ENCODE results near the gene TBK1. TPM values are rescaled to one million over a fixed set of nuclear protein-coding genes. Genes with fewer than 3 reads are reported as not detected.
"Not testable (repeated sequence)": the region's sequence is repeated elsewhere in the genome, so short reads cannot be mapped to it uniquely, and the experiment has no call there.

TBK1 gene
- total RNA-seq, 4 donors from 2014 or later: 21.2 to 24.1 (median 22.6) TPM

DNA sequence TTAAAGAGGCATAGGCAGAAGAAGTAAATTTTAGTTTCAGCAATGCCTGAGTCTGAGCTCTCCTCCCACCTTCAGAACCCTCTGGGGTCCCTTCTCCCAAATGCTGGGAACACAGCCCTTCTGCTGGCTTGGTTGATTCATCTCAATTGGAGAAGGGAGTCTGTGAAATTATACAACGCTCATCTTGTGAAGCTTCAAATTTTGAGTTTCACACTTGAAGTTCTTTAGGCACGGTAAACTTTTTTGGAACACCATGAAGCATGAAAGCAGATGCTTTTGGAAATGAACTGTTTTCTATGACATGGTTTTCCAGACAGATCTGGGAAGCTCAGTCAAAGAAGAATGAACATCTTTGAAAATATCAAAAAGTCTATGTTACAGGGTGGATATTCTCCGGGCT lies 69.9 kb downstream of the TBK1 start:
- no peaks in the 10 kb centered on the region for H3K27me3 ChIP-seq
- intact Hi-C loops (cut with DNase I): no loop called here
- H3K4me1 ChIP-seq: no peaks in the 10 kb centered on the region
- 76% methylated on average over 3 of the region's 3 CpGs for WGBS
- H3K36me3 ChIP-seq: no peaks in the 10 kb centered on the region
- no peaks in the 10 kb centered on the region for H3K9me3 ChIP-seq
- TF ChIP-seq CTCF (IDR thresholded peaks at IDR 0.05) (no peak), EP300 (IDR thresholded peaks at IDR 0.05) (no peak), POLR2A (IDR thresholded peaks at IDR 0.05; ENCODE audit: low read depth) (no peak), POLR2AphosphoS5 (IDR thresholded peaks at IDR 0.05) (no peak)
- no peak for DNase-seq (ENCODE audit: extremely low spot score)
- no peak overlapping the region for H3K27ac ChIP-seq (replicated peaks in 1 of 4)
- H3K4me3 ChIP-seq: no peak overlapping the region

DNA sequence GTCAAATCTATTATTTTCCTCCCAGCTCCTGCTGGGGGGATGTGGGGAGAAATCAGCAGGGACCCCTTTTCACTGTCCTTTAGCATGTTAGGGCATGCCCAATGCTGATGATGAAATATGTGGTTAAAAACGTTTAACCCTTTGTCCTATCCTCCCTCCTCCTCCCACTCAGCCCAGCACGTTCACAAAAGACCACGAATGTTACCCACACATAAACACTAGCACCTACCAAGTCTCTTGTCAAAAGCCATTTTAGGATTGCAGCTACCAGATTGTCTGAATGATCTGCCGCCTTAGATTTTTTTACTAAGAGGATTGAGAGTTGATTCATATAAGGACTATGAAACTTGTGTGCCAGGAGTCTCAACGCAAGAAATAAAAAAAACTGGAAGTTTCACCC lies 70.4 kb downstream of the TBK1 start:
- Histone ChIP-seq H3K27ac (replicated peaks in 1 of 4) (no peak overlapping the region), H3K9me3 (no peaks in the 10 kb centered on the region), H3K27me3 (no peaks in the 10 kb centered on the region), H3K4me3 (no peak overlapping the region), H3K36me3 (no peaks in the 10 kb centered on the region), H3K4me1 (no peaks in the 10 kb centered on the region)
- TF ChIP-seq CTCF (IDR thresholded peaks at IDR 0.05) (no peak), EP300 (IDR thresholded peaks at IDR 0.05) (no peak), POLR2A (IDR thresholded peaks at IDR 0.05; ENCODE audit: low read depth) (no peak), POLR2AphosphoS5 (IDR thresholded peaks at IDR 0.05) (no peak)
- no peak for DNase-seq (ENCODE audit: extremely low spot score)
- WGBS: 27% methylated on average over 5 of the region's 5 CpGs
- intact Hi-C loops (cut with DNase I): no loop called here

- intact Hi-C loops (cut with DNase I): no loop called here
- H3K4me3 ChIP-seq: no peak overlapping the region
- H3K9me3 ChIP-seq: no peaks in the 10 kb centered on the region
- DNase-seq (ENCODE audit: extremely low spot score): no peak
- 88% methylated on average over 4 of the region's 4 CpGs for WGBS
- H3K27ac ChIP-seq (replicated peaks in 1 of 4): no peak overlapping the region
- TF ChIP-seq POLR2AphosphoS5 (IDR thresholded peaks at IDR 0.05): no peak
- TF ChIP-seq POLR2A (IDR thresholded peaks at IDR 0.05; ENCODE audit: low read depth): no peak
- no peak for TF ChIP-seq EP300 (IDR thresholded peaks at IDR 0.05)
- no peak for TF ChIP-seq CTCF (IDR thresholded peaks at IDR 0.05)
- no peaks in the 10 kb centered on the region for H3K36me3 ChIP-seq
- H3K4me1 ChIP-seq: no peaks in the 10 kb centered on the region
- H3K27me3 ChIP-seq: no peaks in the 10 kb centered on the region
Observed at GRCh38 chr12:64522807-64523206, 70.9 kb downstream of the TBK1 start.

- H3K36me3 ChIP-seq; intact Hi-C loops (cut with DNase I); H3K9me3 ChIP-seq; H3K27ac ChIP-seq (replicated peaks in 1 of 4); H3K4me3 ChIP-seq; H3K27me3 ChIP-seq; DNase-seq (ENCODE audit: extremely low spot score); H3K4me1 ChIP-seq: not testable (repeated sequence)
- 92% methylated on average over 11 of the region's 11 CpGs for WGBS
Observed at GRCh38 chr12:64523565-64524444, 71.9 kb downstream of the TBK1 start.

DNA sequence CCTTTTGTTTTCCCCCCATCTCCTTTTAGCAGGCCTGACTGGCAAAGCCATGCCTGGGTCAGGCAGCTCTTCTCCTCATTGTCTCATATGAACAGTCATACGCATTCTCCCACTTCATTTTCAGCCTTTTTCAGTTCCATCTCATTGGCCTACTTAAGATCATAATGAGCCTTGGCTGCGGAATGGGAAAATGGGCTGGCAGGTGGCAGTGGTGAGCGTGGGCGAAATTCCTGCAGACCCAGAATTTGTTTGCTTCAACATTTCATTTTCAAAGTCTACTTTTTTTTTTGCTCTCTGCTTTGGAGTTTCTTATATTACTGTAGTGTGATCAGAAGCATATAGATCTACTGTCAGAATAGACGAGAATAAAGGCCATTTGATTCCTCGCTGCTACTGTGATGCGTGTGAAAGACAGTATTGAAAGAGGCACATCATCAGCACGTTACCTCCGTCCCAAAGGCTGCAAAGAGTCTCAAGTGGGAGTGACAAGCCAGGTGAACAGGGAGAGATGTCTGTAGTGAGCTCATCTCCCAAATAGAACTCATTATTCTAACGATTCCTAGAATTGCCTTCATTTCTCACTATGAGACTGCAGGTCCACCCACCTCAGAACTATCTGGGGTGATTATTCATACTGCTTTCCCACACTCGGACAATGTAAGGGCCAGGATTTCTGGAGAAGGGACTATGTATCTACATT lies 73.7 kb downstream of the TBK1 start:
- intact Hi-C loops (cut with DNase I): no loop called here
- no peaks in the 10 kb centered on the region for H3K9me3 ChIP-seq
- no peaks in the 10 kb centered on the region for H3K36me3 ChIP-seq
- 91% methylated on average over 11 of the region's 11 CpGs for whole genome bisulfite sequencing
- no peak overlapping the region for H3K4me3 ChIP-seq
- H3K27ac ChIP-seq (replicated peaks in 1 of 4): no peak overlapping the region
- H3K27me3 ChIP-seq: no peaks in the 10 kb centered on the region
- H3K4me1 ChIP-seq: no peaks in the 10 kb centered on the region
- no peak for TF ChIP-seq POLR2A (IDR thresholded peaks at IDR 0.05; ENCODE audit: low read depth)
- no peak for TF ChIP-seq CTCF (IDR thresholded peaks at IDR 0.05)
- no peak for TF ChIP-seq POLR2AphosphoS5 (IDR thresholded peaks at IDR 0.05)
- TF ChIP-seq EP300 (IDR thresholded peaks at IDR 0.05): no peak
- DNase-seq (ENCODE audit: extremely low spot score): no peak
